ENCODE results near the gene HSP90AB1. TPM values are rescaled to one million over a fixed set of nuclear protein-coding genes. Genes with fewer than 3 reads are reported as not detected.

Gene HSP90AB1
- total and polyA plus RNA-seq, 5 donors from 2014 or later, result 264 to 426 (median 368) TPM

- peaks cover 8% of the 10 kb centered on the region for H3K27me3 Mint-ChIP-seq
- H3K36me3 Mint-ChIP-seq, result peaks cover 25% of the 10 kb centered on the region
- H3K9me3 Mint-ChIP-seq, result no peaks in the 10 kb centered on the region
- peaks cover 27% of the 10 kb centered on the region for H3K36me3 ChIP-seq (ENCODE audit: control insufficient read depth, insufficient read depth, low read length)
- ATAC-seq (ENCODE audit: low read depth in 2 of 2), result peak; percentile 23 to 37
- H3K4me1 Mint-ChIP-seq, result peaks cover 13 to 47% (median 33%) of the 10 kb centered on the region in 4 donors
- peak overlapping the region; percentile 100 for H3K4me3 ChIP-seq (ENCODE audit: low read depth, low read length)
- no peaks in the 10 kb centered on the region for H3K9me3 ChIP-seq (ENCODE audit: control insufficient read depth in 2 of 2, low read length in 2 of 2)
- H3K4me1 ChIP-seq (ENCODE audit: control insufficient read depth, insufficient read depth, low read length, poor library complexity, severe bottlenecking), result peaks cover 28% of the 10 kb centered on the region
- peak overlapping the region; percentile 95 to 98 (median 98) for H3K4me3 Mint-ChIP-seq
- no peaks in the 10 kb centered on the region for H3K27me3 ChIP-seq (ENCODE audit: control insufficient read depth, insufficient read depth, low read length)
- peak; percentile 73 to 89 (median 82) for DNase-seq
- H3K27ac ChIP-seq (ENCODE audit: insufficient read depth, low read length, poor library complexity, severe bottlenecking), result peak overlapping the region; percentile 97
- peak overlapping the region; percentile 98 to 99 (median 98) for H3K27ac Mint-ChIP-seq
These were observed 814 bp upstream of the HSP90AB1 start for GRCh38 chr6:44245912-44246662.

DNA sequence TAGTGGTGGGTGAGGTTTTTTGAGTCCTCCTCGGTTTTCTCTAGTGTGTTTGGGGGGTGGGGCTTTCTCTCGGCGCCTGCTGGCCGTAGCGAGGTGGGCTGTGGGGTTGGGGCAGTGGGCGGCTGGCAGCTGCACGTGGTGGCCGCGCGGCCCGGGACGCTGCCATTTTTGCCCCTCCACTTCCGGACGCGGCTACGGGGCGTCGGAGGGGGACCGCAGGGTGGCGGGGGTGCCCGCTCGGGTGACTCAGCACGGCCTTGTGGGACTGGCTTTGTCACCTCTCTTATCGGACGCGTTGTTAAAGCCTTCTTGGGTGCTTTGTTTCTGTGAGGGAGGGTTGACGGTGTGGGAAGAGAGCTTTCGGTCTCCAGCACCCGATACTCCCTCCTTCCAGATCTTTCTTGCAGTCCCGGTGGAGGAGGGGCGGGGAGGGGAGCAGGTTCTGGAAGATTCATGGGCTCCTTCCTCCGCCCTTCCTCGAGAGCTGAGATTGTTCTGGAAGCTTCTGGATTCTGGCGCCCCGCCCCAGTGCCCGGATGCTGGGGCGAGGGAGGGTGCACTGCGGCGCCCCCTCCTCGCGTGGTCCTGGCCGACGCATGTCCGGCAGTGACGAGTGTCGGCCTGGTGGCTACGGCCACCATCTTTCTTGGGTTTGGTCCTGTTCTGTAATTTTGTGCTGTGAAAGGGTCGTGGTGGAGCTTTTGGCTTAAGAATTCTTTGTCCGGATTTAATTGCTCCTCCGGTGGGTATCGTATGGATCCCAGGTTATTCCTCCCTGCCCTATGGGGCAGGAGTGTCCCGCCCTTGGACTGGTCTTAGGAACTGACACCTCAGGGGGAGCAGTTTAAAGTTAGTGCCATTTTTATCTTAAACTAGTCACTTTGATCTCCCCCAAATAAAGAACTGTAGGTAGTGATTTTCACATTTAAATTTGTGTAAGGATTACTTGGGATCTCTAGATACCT lies 719 bp downstream of the HSP90AB1 start:
- Histone ChIP-seq H3K9me3 (ENCODE audit: control insufficient read depth in 2 of 2, low read length in 2 of 2) (no peaks in the 10 kb centered on the region), H3K27ac (ENCODE audit: insufficient read depth, low read length, poor library complexity, severe bottlenecking) (peak overlapping the region; percentile 97), H3K36me3 (ENCODE audit: control insufficient read depth, insufficient read depth, low read length) (peaks cover 42% of the 10 kb centered on the region), H3K4me1 (ENCODE audit: control insufficient read depth, insufficient read depth, low read length, poor library complexity, severe bottlenecking) (peaks cover 28% of the 10 kb centered on the region), H3K4me3 (ENCODE audit: low read depth, low read length) (peak overlapping the region; percentile 100), H3K27me3 (ENCODE audit: control insufficient read depth, insufficient read depth, low read length) (no peaks in the 10 kb centered on the region)
- Mint-ChIP-seq H3K27ac (peak overlapping the region; percentile 98 to 99 (median 98)), H3K4me3 (peak overlapping the region; percentile 95 to 98 (median 98)), H3K9me3 (no peaks in the 10 kb centered on the region), H3K4me1 (peaks cover 13 to 62% (median 37%) of the 10 kb centered on the region in 4 donors), H3K27me3 (peaks cover 8% of the 10 kb centered on the region), H3K36me3 (peaks cover 36% of the 10 kb centered on the region)
- DNase-seq, result peak; percentile 81 to 86 (median 86)
- peak; percentile 66 to 71 for ATAC-seq (ENCODE audit: low read depth in 2 of 2)

GRCh38 chr6:44248579-44248978 lies 1.7 kb downstream of the HSP90AB1 start:
- Histone ChIP-seq H3K4me1 (ENCODE audit: control insufficient read depth, insufficient read depth, low read length, poor library complexity, severe bottlenecking) (peaks cover 28% of the 10 kb centered on the region), H3K27ac (ENCODE audit: insufficient read depth, low read length, poor library complexity, severe bottlenecking) (peak overlapping the region; percentile 97), H3K36me3 (ENCODE audit: control insufficient read depth, insufficient read depth, low read length) (peaks cover 51% of the 10 kb centered on the region), H3K27me3 (ENCODE audit: control insufficient read depth, insufficient read depth, low read length) (no peaks in the 10 kb centered on the region), H3K9me3 (ENCODE audit: control insufficient read depth in 2 of 2, low read length in 2 of 2) (no peaks in the 10 kb centered on the region), H3K4me3 (ENCODE audit: low read depth, low read length) (peak overlapping the region; percentile 95)
- Mint-ChIP-seq H3K4me3 (peak overlapping the region; percentile 95 to 98 (median 98)), H3K27ac (peak overlapping the region; percentile 93 to 98 (median 95)), H3K9me3 (no peaks in the 10 kb centered on the region), H3K27me3 (peaks cover 8% of the 10 kb centered on the region), H3K36me3 (peaks cover 45% of the 10 kb centered on the region), H3K4me1 (peaks cover 13 to 72% (median 41%) of the 10 kb centered on the region in 4 donors)
- ATAC-seq (ENCODE audit: low read depth in 2 of 2), result no peak
- DNase-seq, result no peak

DNA sequence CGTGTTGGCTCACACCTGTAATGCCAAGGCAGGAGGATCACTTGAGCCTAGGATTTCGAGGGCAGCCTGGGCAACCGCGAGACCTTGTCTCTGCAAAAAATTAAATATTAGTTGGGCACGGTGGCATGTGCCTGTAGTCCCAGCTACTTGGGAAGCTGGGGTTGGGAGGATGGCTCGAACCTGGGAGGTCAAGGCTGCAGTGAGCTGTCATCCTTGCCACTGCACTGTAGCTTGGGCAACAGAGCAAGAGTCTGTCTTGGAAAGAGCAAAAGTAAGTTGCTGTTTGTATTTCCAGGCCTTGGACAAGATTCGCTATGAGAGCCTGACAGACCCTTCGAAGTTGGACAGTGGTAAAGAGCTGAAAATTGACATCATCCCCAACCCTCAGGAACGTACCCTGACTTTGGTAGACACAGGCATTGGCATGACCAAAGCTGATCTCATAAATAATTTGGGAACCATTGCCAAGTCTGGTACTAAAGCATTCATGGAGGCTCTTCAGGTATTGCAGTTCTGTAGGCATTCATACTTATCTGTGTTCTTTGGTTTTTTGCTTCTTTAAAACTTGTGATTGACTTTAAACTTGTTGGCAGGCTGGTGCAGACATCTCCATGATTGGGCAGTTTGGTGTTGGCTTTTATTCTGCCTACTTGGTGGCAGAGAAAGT lies 2.3 kb downstream of the HSP90AB1 start:
- peaks cover 28% of the 10 kb centered on the region for H3K4me1 ChIP-seq (ENCODE audit: control insufficient read depth, insufficient read depth, low read length, poor library complexity, severe bottlenecking)
- H3K27me3 ChIP-seq (ENCODE audit: control insufficient read depth, insufficient read depth, low read length), result no peaks in the 10 kb centered on the region
- peak overlapping the region; percentile 95 for H3K4me3 ChIP-seq (ENCODE audit: low read depth, low read length)
- no peak for ATAC-seq (ENCODE audit: low read depth in 2 of 2)
- peaks cover 13 to 76% (median 43%) of the 10 kb centered on the region in 4 donors for H3K4me1 Mint-ChIP-seq
- peaks cover 58% of the 10 kb centered on the region for H3K36me3 ChIP-seq (ENCODE audit: control insufficient read depth, insufficient read depth, low read length)
- H3K27me3 Mint-ChIP-seq, result peaks cover 8% of the 10 kb centered on the region
- peak overlapping the region; percentile 95 to 98 (median 98) for H3K4me3 Mint-ChIP-seq
- H3K27ac Mint-ChIP-seq, result peak overlapping the region; percentile 93 to 98 (median 95)
- H3K9me3 Mint-ChIP-seq, result no peaks in the 10 kb centered on the region
- peaks cover 48% of the 10 kb centered on the region for H3K36me3 Mint-ChIP-seq
- H3K9me3 ChIP-seq (ENCODE audit: control insufficient read depth in 2 of 2, low read length in 2 of 2), result no peaks in the 10 kb centered on the region
- peak overlapping the region; percentile 97 for H3K27ac ChIP-seq (ENCODE audit: insufficient read depth, low read length, poor library complexity, severe bottlenecking)
- no peak for DNase-seq

DNA sequence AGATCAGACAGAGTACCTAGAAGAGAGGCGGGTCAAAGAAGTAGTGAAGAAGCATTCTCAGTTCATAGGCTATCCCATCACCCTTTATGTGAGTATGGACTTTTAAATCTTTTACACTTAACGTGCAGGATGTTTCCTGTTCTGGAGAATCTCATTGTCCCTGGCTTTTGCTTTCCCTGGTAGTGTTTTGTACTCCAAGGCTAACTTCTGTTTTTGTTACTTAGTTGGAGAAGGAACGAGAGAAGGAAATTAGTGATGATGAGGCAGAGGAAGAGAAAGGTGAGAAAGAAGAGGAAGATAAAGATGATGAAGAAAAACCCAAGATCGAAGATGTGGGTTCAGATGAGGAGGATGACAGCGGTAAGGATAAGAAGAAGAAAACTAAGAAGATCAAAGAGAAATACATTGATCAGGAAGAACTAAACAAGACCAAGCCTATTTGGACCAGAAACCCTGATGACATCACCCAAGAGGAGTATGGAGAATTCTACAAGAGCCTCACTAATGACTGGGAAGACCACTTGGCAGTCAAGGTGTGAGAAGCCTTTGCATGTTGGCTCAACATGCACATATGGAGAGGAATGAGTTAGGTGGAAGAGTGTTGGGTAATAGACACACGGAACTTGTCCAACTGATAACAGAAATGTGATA lies 3.3 kb downstream of the HSP90AB1 start:
- Histone ChIP-seq H3K36me3 (ENCODE audit: control insufficient read depth, insufficient read depth, low read length) (peaks cover 67% of the 10 kb centered on the region), H3K9me3 (ENCODE audit: control insufficient read depth in 2 of 2, low read length in 2 of 2) (no peaks in the 10 kb centered on the region), H3K4me1 (ENCODE audit: control insufficient read depth, insufficient read depth, low read length, poor library complexity, severe bottlenecking) (peaks cover 29% of the 10 kb centered on the region), H3K4me3 (ENCODE audit: low read depth, low read length) (no peak overlapping the region), H3K27ac (ENCODE audit: insufficient read depth, low read length, poor library complexity, severe bottlenecking) (peak overlapping the region; percentile 11), H3K27me3 (ENCODE audit: control insufficient read depth, insufficient read depth, low read length) (no peaks in the 10 kb centered on the region)
- DNase-seq (no peak), ATAC-seq (ENCODE audit: low read depth in 2 of 2) (no peak)
- Mint-ChIP-seq H3K9me3 (no peaks in the 10 kb centered on the region), H3K27me3 (peaks cover 8% of the 10 kb centered on the region), H3K4me3 (peak overlapping the region; percentile 58 to 98 (median 82)), H3K27ac (peak overlapping the region in 1 of 3 donors; percentile 34), H3K36me3 (peaks cover 53% of the 10 kb centered on the region), H3K4me1 (peaks cover 13 to 82% (median 48%) of the 10 kb centered on the region in 4 donors)

GRCh38 chr6:44250718-44251123 lies 3.8 kb downstream of the HSP90AB1 start:
- no peak overlapping the region for H3K4me3 ChIP-seq (ENCODE audit: low read depth, low read length)
- H3K36me3 ChIP-seq (ENCODE audit: control insufficient read depth, insufficient read depth, low read length), result peaks cover 69% of the 10 kb centered on the region
- peaks cover 32% of the 10 kb centered on the region for H3K4me1 ChIP-seq (ENCODE audit: control insufficient read depth, insufficient read depth, low read length, poor library complexity, severe bottlenecking)
- peaks cover 53% of the 10 kb centered on the region for H3K36me3 Mint-ChIP-seq
- no peaks in the 10 kb centered on the region for H3K27me3 ChIP-seq (ENCODE audit: control insufficient read depth, insufficient read depth, low read length)
- no peaks in the 10 kb centered on the region for H3K9me3 Mint-ChIP-seq
- peak overlapping the region in 1 of 3 donors; percentile 34 for H3K27ac Mint-ChIP-seq
- H3K9me3 ChIP-seq (ENCODE audit: control insufficient read depth in 2 of 2, low read length in 2 of 2), result no peaks in the 10 kb centered on the region
- peaks cover 8% of the 10 kb centered on the region for H3K27me3 Mint-ChIP-seq
- peaks cover 13 to 82% (median 49%) of the 10 kb centered on the region in 4 donors for H3K4me1 Mint-ChIP-seq
- H3K27ac ChIP-seq (ENCODE audit: insufficient read depth, low read length, poor library complexity, severe bottlenecking), result no peak overlapping the region
- peak overlapping the region in 1 of 4 donors; percentile 98 for H3K4me3 Mint-ChIP-seq
- DNase-seq, result no peak
- no peak for ATAC-seq (ENCODE audit: low read depth in 2 of 2)

Measured in CD4-positive, CD25-positive, alpha-beta regulatory T cell (primary cell).